NT2/D1 (cell line): Measurements from ENCODE around the gene BEST2.

Experiments used
- SUZ12 ChIP-seq: IDR thresholded peaks from 2 replicates; pipeline ENCODE4 v1.6.1; 2011; ENCODE audit not compliant: insufficient read length, insufficient read depth; ENCODE audit errors: extremely low read depth
- YY1 ChIP-seq: IDR thresholded peaks from 2 replicates; pipeline ENCODE4 v1.6.1; 2011; ENCODE audit not compliant: insufficient read length, insufficient read depth
- ZNF274 ChIP-seq: IDR thresholded peaks from 2 replicates; pipeline ENCODE4 v1.6.1; 2011; ENCODE audit warnings: mild to moderate bottlenecking, low read depth, low read length

GRCh38 chr19:12790628-12791344 lies 39.2 kb downstream of the BEST2 start:
- TF ChIP-seq YY1 (no peak), ZNF274 (no peak), SUZ12 (no peak)
